Measurements from ENCODE around the gene KRTAP5-1. TPM values are rescaled to one million over a fixed set of nuclear protein-coding genes. Genes with fewer than 3 reads are reported as not detected.
A peak's percentile ranks its signal among the peaks of the same experiment; 100 is the strongest.

The KRTAP5-1 gene
- total RNA-seq, 1 donor from 2014 or later: not detected

DNA sequence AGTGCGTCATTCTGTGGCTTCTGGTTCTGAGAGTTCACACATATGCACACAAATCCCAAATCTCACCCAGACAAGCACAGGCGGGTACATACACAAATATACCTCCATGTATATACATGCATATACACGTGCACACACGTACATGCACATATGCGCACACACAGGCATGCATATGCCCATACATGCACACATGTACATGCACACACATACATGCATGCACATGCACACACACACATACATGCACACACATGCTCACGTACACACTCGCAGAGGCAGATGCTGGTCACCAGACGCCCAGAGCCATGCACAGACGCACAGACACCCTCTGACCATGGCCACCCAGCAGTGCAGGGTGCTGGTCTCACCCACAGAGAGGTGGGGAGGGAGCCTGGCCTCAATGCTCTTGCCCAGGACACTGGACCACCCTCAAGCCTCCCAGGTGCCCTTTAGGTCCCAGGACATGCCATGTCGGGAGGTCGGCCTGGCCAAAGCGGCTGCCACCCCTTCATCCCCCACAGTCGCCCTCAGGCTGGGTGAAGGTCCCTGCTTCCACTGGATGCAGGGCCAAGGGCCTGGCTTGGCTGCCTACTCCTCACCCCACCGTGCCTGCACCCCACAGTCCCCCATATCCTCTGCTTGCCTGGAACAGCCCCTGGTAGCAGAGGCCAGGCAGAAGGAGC, 22.5 kb downstream of the KRTAP5-1 start:
- Histone ChIP-seq H3K27ac (peak overlapping the region in 1 of 2 donors; percentile 18), H3K27me3 (no peaks in the 10 kb centered on the region), H3K4me3 (no peak overlapping the region), H3K4me1 (peaks cover 12 to 33% of the 10 kb centered on the region in 2 donors), H3K9me3 (no peaks in the 10 kb centered on the region), H3K36me3 (peaks cover 29 to 33% of the 10 kb centered on the region in 2 donors)
- DNase-seq (ENCODE audit: low spot score in 2 of 2): no peak
- intact Hi-C loops (cut with DNase I): loop anchor here (10.0 kb wide), 1 partner anchor 842 kb away; the partner anchor contains the start of gene TSSC4
- TF ChIP-seq, protein P1, sequence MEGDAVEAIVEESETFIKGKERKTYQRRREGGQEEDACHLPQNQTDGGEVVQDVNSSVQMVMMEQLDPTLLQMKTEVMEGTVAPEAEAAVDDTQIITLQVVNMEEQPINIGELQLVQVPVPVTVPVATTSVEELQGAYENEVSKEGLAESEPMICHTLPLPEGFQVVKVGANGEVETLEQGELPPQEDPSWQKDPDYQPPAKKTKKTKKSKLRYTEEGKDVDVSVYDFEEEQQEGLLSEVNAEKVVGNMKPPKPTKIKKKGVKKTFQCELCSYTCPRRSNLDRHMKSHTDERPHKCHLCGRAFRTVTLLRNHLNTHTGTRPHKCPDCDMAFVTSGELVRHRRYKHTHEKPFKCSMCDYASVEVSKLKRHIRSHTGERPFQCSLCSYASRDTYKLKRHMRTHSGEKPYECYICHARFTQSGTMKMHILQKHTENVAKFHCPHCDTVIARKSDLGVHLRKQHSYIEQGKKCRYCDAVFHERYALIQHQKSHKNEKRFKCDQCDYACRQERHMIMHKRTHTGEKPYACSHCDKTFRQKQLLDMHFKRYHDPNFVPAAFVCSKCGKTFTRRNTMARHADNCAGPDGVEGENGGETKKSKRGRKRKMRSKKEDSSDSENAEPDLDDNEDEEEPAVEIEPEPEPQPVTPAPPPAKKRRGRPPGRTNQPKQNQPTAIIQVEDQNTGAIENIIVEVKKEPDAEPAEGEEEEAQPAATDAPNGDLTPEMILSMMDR (IDR thresholded peaks at IDR 0.05): no peak

DNA sequence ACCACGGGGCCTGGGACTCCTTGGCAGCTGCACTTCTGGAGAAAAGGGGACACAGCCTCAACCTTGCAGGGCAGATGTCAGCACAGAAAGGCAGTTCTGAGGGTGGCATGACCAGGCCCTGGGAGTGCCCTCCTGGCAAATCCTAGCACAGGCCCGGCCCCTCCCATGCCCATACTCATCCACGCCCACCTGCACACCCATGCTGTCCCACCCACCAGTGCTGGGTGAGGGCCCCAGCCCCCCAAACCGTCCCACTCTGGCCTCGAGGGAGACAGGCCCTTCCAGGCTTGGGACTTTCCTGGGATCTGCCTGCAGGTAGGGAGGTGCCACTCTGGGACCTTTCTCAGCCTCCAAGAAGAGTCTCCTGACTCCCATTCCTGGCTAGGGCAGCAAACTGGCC, 23.1 kb downstream of the KRTAP5-1 start:
- Histone ChIP-seq H3K9me3 (no peaks in the 10 kb centered on the region), H3K27me3 (no peaks in the 10 kb centered on the region), H3K27ac (no peak overlapping the region), H3K4me3 (no peak overlapping the region), H3K36me3 (peaks cover 36 to 40% of the 10 kb centered on the region in 2 donors), H3K4me1 (peaks cover 14 to 39% of the 10 kb centered on the region in 2 donors)
- intact Hi-C loops (cut with DNase I): loop anchor here (10.0 kb wide), 1 partner anchor 843 kb away; the partner anchor contains the start of gene TSSC4
- no peak for DNase-seq (ENCODE audit: low spot score in 2 of 2)
- TF ChIP-seq, protein P1 (IDR thresholded peaks at IDR 0.05): no peak

DNA sequence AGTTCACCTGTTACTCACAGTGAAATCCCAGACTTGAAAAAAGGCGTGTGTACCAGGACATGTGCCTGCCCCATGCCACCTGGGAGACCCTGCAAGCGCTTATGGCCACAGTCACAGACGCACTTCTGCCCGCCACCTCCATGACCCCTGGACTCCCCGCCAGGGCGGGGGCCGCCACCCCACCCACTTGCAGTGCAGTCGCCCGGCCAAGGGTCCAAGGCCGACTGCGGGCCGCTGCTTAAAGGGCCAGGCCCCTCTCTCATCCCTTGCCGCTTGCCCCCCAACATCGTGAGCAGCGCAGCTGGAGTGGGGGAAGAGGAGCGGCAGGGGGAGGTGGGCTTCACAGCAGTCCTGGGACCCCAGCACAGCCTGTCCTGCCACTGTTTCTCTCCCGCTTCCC, 23.8 kb downstream of the KRTAP5-1 start:
- Histone ChIP-seq H3K27ac (peak overlapping the region; percentile 93 to 98), H3K4me1 (peaks cover 14 to 39% of the 10 kb centered on the region in 2 donors), H3K27me3 (no peaks in the 10 kb centered on the region), H3K36me3 (peaks cover 36 to 42% of the 10 kb centered on the region in 2 donors), H3K4me3 (no peak overlapping the region), H3K9me3 (no peaks in the 10 kb centered on the region)
- intact Hi-C loops (cut with DNase I): loop anchor here (10.0 kb wide), 1 partner anchor 844 kb away; the partner anchor contains the start of gene TSSC4
- TF ChIP-seq, protein P1 (IDR thresholded peaks at IDR 0.05): no peak
- no peak for DNase-seq (ENCODE audit: low spot score in 2 of 2)

DNA sequence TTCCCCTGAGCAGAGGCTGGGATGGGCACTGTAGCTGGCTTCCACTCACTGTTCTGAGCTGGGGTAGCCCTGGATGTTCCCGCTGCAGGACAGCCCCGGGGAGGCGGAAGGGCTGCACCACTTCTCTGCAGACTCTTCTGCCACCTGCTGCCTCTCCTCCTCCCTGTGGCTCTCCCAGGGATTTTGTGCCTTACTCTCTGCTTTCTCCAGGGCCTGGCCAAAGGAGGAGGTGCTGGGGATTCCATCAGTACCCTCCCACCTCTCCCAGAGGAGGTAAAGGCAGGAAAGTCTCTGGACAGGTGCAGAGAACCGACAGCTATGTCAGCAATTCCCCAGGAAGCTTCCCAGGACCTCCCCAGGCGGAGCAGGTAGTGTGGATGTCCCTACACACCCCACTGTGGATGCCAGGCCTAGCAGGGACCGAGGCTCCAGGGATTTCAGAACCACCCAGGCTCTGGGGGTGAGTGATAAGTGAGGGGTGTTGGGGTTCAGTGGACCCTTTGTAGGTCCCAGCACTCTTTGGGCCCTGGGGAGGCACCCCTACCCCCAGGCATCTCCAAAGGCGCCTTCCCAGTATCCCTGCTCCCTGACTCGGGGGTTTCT, 24.3 kb downstream of the KRTAP5-1 start:
- Histone ChIP-seq H3K27ac (peak overlapping the region; percentile 93 to 98), H3K27me3 (no peaks in the 10 kb centered on the region), H3K4me3 (no peak overlapping the region), H3K4me1 (peaks cover 14 to 39% of the 10 kb centered on the region in 2 donors), H3K9me3 (no peaks in the 10 kb centered on the region), H3K36me3 (peaks cover 39 to 47% of the 10 kb centered on the region in 2 donors)
- no peak for DNase-seq (ENCODE audit: low spot score in 2 of 2)
- TF ChIP-seq, protein P1 (IDR thresholded peaks at IDR 0.05): no peak
- intact Hi-C loops (cut with DNase I): loop anchor here (10.0 kb wide), 1 partner anchor 844 kb away; the partner anchor contains the start of gene TSSC4

DNA sequence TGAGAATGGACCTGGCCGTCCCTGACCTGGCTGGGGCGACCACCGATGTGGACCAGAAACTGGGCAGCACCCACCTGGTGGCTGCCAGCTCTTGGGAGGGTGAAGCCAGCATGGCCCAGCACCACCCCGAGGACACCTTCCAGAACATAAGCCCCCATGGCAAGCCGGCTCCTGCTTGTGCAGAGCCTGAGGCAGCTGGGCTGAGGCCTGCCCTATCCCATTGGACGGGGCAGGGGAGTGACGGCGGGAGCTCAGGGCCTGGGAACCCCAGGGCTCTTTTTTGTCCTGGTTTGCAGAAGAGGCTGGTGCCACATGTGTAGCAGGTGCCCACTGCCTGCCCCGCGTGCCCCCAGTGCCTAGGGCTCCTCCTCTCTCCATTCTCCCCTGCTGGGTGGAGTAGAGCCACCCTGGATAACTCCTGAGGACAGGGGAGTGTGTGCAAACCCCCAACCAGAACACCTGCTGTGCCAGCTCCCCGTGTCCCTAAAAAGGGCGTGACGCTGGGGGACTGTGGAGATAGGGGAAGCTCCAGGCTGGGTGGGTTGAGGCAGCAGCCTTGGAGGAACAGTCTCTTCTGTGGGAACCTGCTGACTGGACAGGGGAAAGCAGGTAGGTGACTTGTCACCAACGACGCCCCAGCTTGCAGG, 25.0 kb downstream of the KRTAP5-1 start:
- Histone ChIP-seq H3K4me1 (peaks cover 14 to 40% of the 10 kb centered on the region in 2 donors), H3K4me3 (no peak overlapping the region), H3K27ac (peak overlapping the region; percentile 93 to 98), H3K9me3 (no peaks in the 10 kb centered on the region), H3K36me3 (peaks cover 40 to 48% of the 10 kb centered on the region in 2 donors), H3K27me3 (no peaks in the 10 kb centered on the region)
- no peak for DNase-seq (ENCODE audit: low spot score in 2 of 2)
- intact Hi-C loops (cut with DNase I): loop anchor here (10.0 kb wide), 1 partner anchor 845 kb away; the partner anchor contains the start of gene TSSC4
- TF ChIP-seq, protein P1 (IDR thresholded peaks at IDR 0.05): no peak
